H9 (cell line): ENCODE data around the gene CYP4F2. TPM values are rescaled to one million over a fixed set of nuclear protein-coding genes. Genes with fewer than 3 reads are reported as not detected.
"Not testable (repeated sequence)": the region's sequence is repeated elsewhere in the genome, so short reads cannot be mapped to it uniquely, and the experiment has no call there.

Experiments
- DNase-seq: peaks from one replicate; pipeline ENCODE4 v3.0.0-alpha.2; 2017
- H2AFZ ChIP-seq: one replicate; pipeline ENCODE4 v1.6.1; 2013; ENCODE audit warnings: mild to moderate bottlenecking, low read length, control low read depth, moderate library complexity
- H2AK5ac ChIP-seq: 2 replicates; pipeline ENCODE4 v1.6.1; 2013; ENCODE audit warnings: low read length, control low read depth, mixed read lengths; ENCODE audit not compliant: insufficient read length
- H2BK120ac ChIP-seq: one replicate; pipeline ENCODE4 v1.6.1; 2013; ENCODE audit warnings: low read depth, mild to moderate bottlenecking, low read length, control low read depth, inconsistent platforms; ENCODE audit not compliant: poor library complexity, severe bottlenecking
- H2BK12ac ChIP-seq: 2 replicates; pipeline ENCODE4 v1.6.1; 2013; ENCODE audit warnings: low read length, control low read depth, mixed read lengths, low read depth; ENCODE audit not compliant: insufficient read length
- H2BK15ac ChIP-seq: 2 replicates; pipeline ENCODE4 v1.6.1; 2013; ENCODE audit warnings: low read depth, low read length, control low read depth
- H2BK20ac ChIP-seq: one replicate; pipeline ENCODE4 v1.6.1; 2013; ENCODE audit warnings: low read depth, mild to moderate bottlenecking, low read length, control low read depth, inconsistent platforms; ENCODE audit not compliant: poor library complexity, severe bottlenecking
- H2BK5ac ChIP-seq: 2 replicates; pipeline ENCODE4 v1.6.1; 2013; ENCODE audit warnings: low read length, control low read depth, mixed read lengths; ENCODE audit not compliant: insufficient read length
- H3K14ac ChIP-seq: 2 replicates; pipeline ENCODE4 v1.6.1; 2013; ENCODE audit warnings: low read length, control low read depth; ENCODE audit not compliant: insufficient read depth
- H3K18ac ChIP-seq: 2 replicates; pipeline ENCODE4 v1.6.1; 2013; ENCODE audit warnings: low read depth, mild to moderate bottlenecking, mixed read lengths, low read length, control low read depth; ENCODE audit not compliant: insufficient read length
- H3K23ac ChIP-seq: 2 replicates; pipeline ENCODE4 v1.6.1; 2013; ENCODE audit warnings: low read length, control low read depth, mixed read lengths, low read depth; ENCODE audit not compliant: insufficient read length
- H3K23me2 ChIP-seq: 2 replicates; pipeline ENCODE4 v1.6.1; 2013; ENCODE audit warnings: low read depth, mild to moderate bottlenecking, mixed read lengths, low read length, control low read depth; ENCODE audit not compliant: insufficient read length, poor library complexity, severe bottlenecking
- H3K27ac ChIP-seq: 2 replicates; pipeline ENCODE4 v1.5.1; 2013; ENCODE audit warnings: low read length, control low read depth, mixed read lengths, low read depth; ENCODE audit not compliant: insufficient read length
- H3K27me3 ChIP-seq: 2 replicates; pipeline ENCODE4 v1.6.1; 2013; ENCODE audit warnings: low read length, control low read depth, inconsistent platforms; ENCODE audit not compliant: insufficient read depth
- H3K4ac ChIP-seq: 2 replicates; pipeline ENCODE4 v1.6.1; 2013; ENCODE audit warnings: low read depth, mild to moderate bottlenecking, control low read depth, inconsistent platforms, low read length, moderate library complexity
- H3K4me1 ChIP-seq: 2 replicates; pipeline ENCODE4 v1.6.1; 2013; ENCODE audit warnings: low read length, control low read depth, inconsistent platforms; ENCODE audit not compliant: insufficient read depth
- H3K4me2 ChIP-seq: 2 replicates; pipeline ENCODE4 v1.6.1; 2013; ENCODE audit warnings: low read length, control low read depth, mixed read lengths; ENCODE audit not compliant: insufficient read length, insufficient read depth
- H3K56ac ChIP-seq: 2 replicates; pipeline ENCODE4 v1.6.1; 2013; ENCODE audit warnings: low read depth, mild to moderate bottlenecking, mixed read lengths, low read length, control low read depth; ENCODE audit not compliant: insufficient read length
- H3K79me1 ChIP-seq: 2 replicates; pipeline ENCODE4 v1.6.1; 2013; ENCODE audit warnings: low read depth, mild to moderate bottlenecking, moderate library complexity, low read length, control low read depth, inconsistent platforms; ENCODE audit not compliant: insufficient read depth, poor library complexity, severe bottlenecking
- H3K79me2 ChIP-seq: 2 replicates; pipeline ENCODE4 v1.6.1; 2013; ENCODE audit warnings: low read length, control low read depth, inconsistent platforms; ENCODE audit not compliant: insufficient read depth
- H3K9ac ChIP-seq: 2 replicates; pipeline ENCODE4 v1.6.1; 2013; ENCODE audit warnings: low read length, control low read depth, mixed read lengths; ENCODE audit not compliant: insufficient read length; ENCODE audit errors: extremely low read depth
- H3K9me3 ChIP-seq: one replicate; pipeline ENCODE4 v1.6.1; 2013; ENCODE audit warnings: low read depth, low read length, inconsistent platforms; ENCODE audit not compliant: control insufficient read depth
- H3T11ph ChIP-seq: one replicate; pipeline ENCODE4 v1.6.1; 2013; ENCODE audit warnings: mild to moderate bottlenecking, low read length, control low read depth, inconsistent platforms
- H4K20me1 ChIP-seq: one replicate; pipeline ENCODE4 v1.6.1; 2013; ENCODE audit not compliant: control insufficient read depth, insufficient read length, insufficient read depth
- H4K5ac ChIP-seq: 2 replicates; pipeline ENCODE4 v1.6.1; 2013; ENCODE audit warnings: low read depth, mild to moderate bottlenecking, mixed read lengths, low read length, control low read depth; ENCODE audit not compliant: insufficient read length
- H4K8ac ChIP-seq: replicated peaks from 2 replicates; pipeline ENCODE4 v1.6.1; 2013; ENCODE audit warnings: low read length, control low read depth, mixed read lengths, low read depth; ENCODE audit not compliant: insufficient read length
- H4K91ac ChIP-seq: 2 replicates; pipeline ENCODE4 v1.6.1; 2013; ENCODE audit warnings: low read depth, mild to moderate bottlenecking, moderate library complexity, mixed read lengths, low read length, control low read depth; ENCODE audit not compliant: insufficient read length
- H3K27ac Mint-ChIP-seq, 3 experiments: 2 replicates in 2 of 3; 3 replicates in 1 of 3; pipeline ENCODE4 v1.8.0; 2020 to 2021; ENCODE audit warnings: mixed read lengths in 3 of 3, mild to moderate bottlenecking in 1 of 3, moderate library complexity in 1 of 3
- H3K27me3 Mint-ChIP-seq: 2 replicates; pipeline ENCODE4 v1.8.0; 2021; ENCODE audit warnings: low read depth, mild to moderate bottlenecking, moderate library complexity, mixed read lengths
- H3K36me3 Mint-ChIP-seq, 3 experiments: 2 replicates in 2 of 3; 3 replicates in 1 of 3; pipeline ENCODE4 v1.8.0; 2020 to 2021; ENCODE audit warnings: low read depth in 3 of 3, mixed read lengths in 3 of 3; ENCODE audit not compliant: insufficient read depth in 1 of 3
- H3K4me1 Mint-ChIP-seq, 2 experiments: 2 replicates each; pipeline ENCODE4 v1.8.0; 2020; ENCODE audit warnings: mixed read lengths in 2 of 2
- H3K4me3 Mint-ChIP-seq, 2 experiments: 2 replicates in 1 of 2; 3 replicates in 1 of 2; pipeline ENCODE4 v1.8.0; 2020 to 2021; ENCODE audit warnings: mild to moderate bottlenecking in 2 of 2, mixed read lengths in 2 of 2, moderate library complexity in 1 of 2
- H3K9me3 Mint-ChIP-seq, 2 experiments: 2 replicates in 1 of 2; 3 replicates in 1 of 2; pipeline ENCODE4 v1.8.0; 2020; ENCODE audit warnings: mild to moderate bottlenecking in 2 of 2, mixed read lengths in 2 of 2, moderate library complexity in 1 of 2
- WGBS: extraction: QIAGEN DNeasy Blood & Tissue Kit; methylation state at CpG from one replicate; pipeline ENCODE4 v1.1.7; 2013; ENCODE audit warnings: missing lambda C conversion rate, low lambda C conversion rate, mixed read lengths; ENCODE audit not compliant: insufficient read length; ENCODE audit errors: extremely low coverage; 5-methylcytosine and 5-hydroxymethylcytosine counted together
- total RNA-seq: library from RNA; stranded (reverse); gene quantifications from 2 replicates; pipeline ENCODE4 v1.2.1, GENCODE V29; 2021

The CYP4F2 gene
- total RNA-seq, 1 experiment from 2014 or later: not detected

DNA sequence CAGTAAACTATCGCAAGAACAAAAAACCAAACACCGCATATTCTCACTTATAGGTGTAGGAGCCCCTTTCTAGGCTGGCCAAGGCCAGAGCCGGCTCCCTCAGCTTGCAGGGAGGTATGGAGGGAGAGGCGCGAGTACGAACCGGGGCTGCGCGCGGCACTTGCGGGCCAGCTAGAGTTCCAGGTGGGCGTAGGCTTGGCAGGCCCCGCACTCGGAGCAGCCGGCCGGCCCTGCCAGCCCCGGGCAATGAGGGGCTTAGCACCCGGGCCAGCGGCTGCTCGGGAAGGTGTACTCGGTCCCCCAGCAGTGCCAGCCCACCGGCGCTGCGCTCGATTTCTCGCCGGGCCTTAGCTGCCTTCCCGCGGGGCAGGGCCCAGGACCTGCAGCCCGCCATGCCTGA lies 1.7 kb upstream of the CYP4F2 start:
- H2BK12ac ChIP-seq, H4K20me1 ChIP-seq, H3K79me1 ChIP-seq, H2BK5ac ChIP-seq, H4K8ac ChIP-seq, H3K27me3 Mint-ChIP-seq, H3K27ac Mint-ChIP-seq, H4K91ac ChIP-seq, H3K56ac ChIP-seq, H3K14ac ChIP-seq, H2BK20ac ChIP-seq, H3K18ac ChIP-seq, H3K27me3 ChIP-seq, H3K4me3 Mint-ChIP-seq, H3K79me2 ChIP-seq, H3K27ac ChIP-seq, H3K4ac ChIP-seq, H2BK120ac ChIP-seq, H3K9ac ChIP-seq, DNase-seq, H3K23ac ChIP-seq, H3K4me1 Mint-ChIP-seq, H2BK15ac ChIP-seq, H4K5ac ChIP-seq, H3T11ph ChIP-seq, H2AK5ac ChIP-seq, H3K23me2 ChIP-seq, H2AFZ ChIP-seq, H3K4me1 ChIP-seq, H3K4me2 ChIP-seq: not testable (repeated sequence)
- Mint-ChIP-seq H3K9me3 (peaks cover 87 to 88% of the 10 kb centered on the region in 2 experiments), H3K36me3 (peaks cover 5 to 36% (median 10%) of the 10 kb centered on the region in 3 experiments; a peak in 5 of 7 replicates)
- peaks cover 74% of the 10 kb centered on the region for H3K9me3 ChIP-seq
- WGBS: no CpG with 5 or more reads among the region's 30 CpGs
